Esophagus muscularis mucosa (tissue), 2 donors: ENCODE data around the gene DDHD1.
"Not testable (repeated sequence)": the region's sequence is repeated elsewhere in the genome, so short reads cannot be mapped to it uniquely, and the experiment has no call there.

Experiments used
- EP300 ChIP-seq: sonication (generic); formaldehyde crosslinking; IDR thresholded peaks from one replicate; pipeline ENCODE4 v1.6.1; 2017; ENCODE audit warnings: antibody characterized with exemption
- POLR2A ChIP-seq: fragments of 450-650 bp; IDR thresholded peaks from one replicate; pipeline ENCODE4 v1.6.1; 2017; ENCODE audit warnings: antibody characterized with exemption, moderate library complexity, mild to moderate bottlenecking, low read depth

DNA sequence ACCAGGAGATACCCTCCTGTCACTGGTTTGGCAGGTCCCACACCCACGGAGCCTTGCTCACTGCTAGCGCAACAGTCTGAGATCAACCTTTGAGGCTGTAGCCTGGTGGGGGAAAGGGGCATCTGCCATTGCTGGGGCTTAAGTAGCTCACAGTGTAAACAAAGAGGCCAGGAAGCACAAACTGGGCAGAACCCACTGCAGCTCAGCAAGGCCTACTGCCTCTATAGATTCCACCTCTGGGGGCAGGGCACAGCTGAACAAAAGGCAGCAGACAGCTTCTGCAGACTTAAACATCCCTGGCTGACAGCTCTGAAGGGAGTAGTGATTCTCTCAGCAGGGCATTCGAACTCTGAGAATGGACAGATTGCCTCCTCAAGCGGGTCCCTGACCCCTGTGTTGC lies 35.6 kb downstream of the DDHD1 start:
- TF ChIP-seq EP300, POLR2A: not testable (repeated sequence)
